Kidney (tissue), 14 donors: Measurements from ENCODE around the gene SIK3. TPM values are rescaled to one million over a fixed set of nuclear protein-coding genes. Genes with fewer than 3 reads are reported as not detected.

Experiments used
- DNase-seq, 5 donors: peaks; one replicate each; pipeline ENCODE4 v3.0.0-alpha.2; 2013 to 2020
- FAIRE-seq: peaks from 2 replicates; lab custom pipeline; 2012; peaks lifted over from hg19 to GRCh38; lab: Jason Lieb, UNC
- H3K27ac ChIP-seq, 2 donors: one replicate each; pipeline ENCODE4 v1.7.0; 2013; ENCODE audit warnings: low read depth in 2 of 2, low read length in 2 of 2, inconsistent platforms in 1 of 2
- H3K27me3 ChIP-seq: one replicate; pipeline ENCODE4 v1.7.1; 2013; ENCODE audit warnings: low read length, inconsistent platforms; ENCODE audit not compliant: control insufficient read depth, insufficient read depth
- H3K36me3 ChIP-seq, 3 donors: one replicate each; pipeline versions ENCODE4 v1.7.0 to v1.7.1; 2013; ENCODE audit warnings: low read length in 3 of 3, control low read depth in 1 of 3, inconsistent platforms in 1 of 3; ENCODE audit not compliant: insufficient read depth in 3 of 3, control insufficient read depth in 2 of 3
- H3K4me1 ChIP-seq, 3 donors: one replicate each; pipeline versions ENCODE4 v1.7.0 to v1.7.1; 2013; ENCODE audit warnings: low read length in 3 of 3, inconsistent platforms in 1 of 3, low read depth in 1 of 3; ENCODE audit not compliant: control insufficient read depth in 2 of 3, insufficient read depth in 2 of 3
- H3K4me3 ChIP-seq, 3 donors: one replicate each; pipeline versions ENCODE4 v1.7.0 to v1.8.1; 2013; ENCODE audit warnings: low read length in 3 of 3, control low read depth in 1 of 3, inconsistent platforms in 1 of 3
- H3K9ac ChIP-seq, 3 donors: one replicate each; pipeline versions ENCODE4 v1.7.0 to v1.7.1; 2013; ENCODE audit warnings: low read length in 3 of 3, control low read depth in 1 of 3, inconsistent platforms in 1 of 3
- H3K9me3 ChIP-seq, 3 donors: one replicate each; pipeline versions ENCODE4 v1.7.0 to v1.7.1; 2013; ENCODE audit warnings: low read length in 3 of 3, control low read depth in 1 of 3, inconsistent platforms in 1 of 3; ENCODE audit not compliant: control insufficient read depth in 2 of 3, insufficient read depth in 1 of 3
- intact Hi-C: fragments of 100-400 bp; cut with DNase I; formaldehyde crosslinking; loops from one replicate; pipeline ENCODE4 v1.11.1; 2022
- polyA plus RNA-seq: library from polyadenylated mRNA; stranded (reverse); fragments of 350-450 nt; fragmentation: Illumina TruSeq; extraction: RNeasy Lipid Tissue Mini Kit (QIAGEN cat#74804); gene quantifications from one replicate; pipeline ENCODE4 v1.2.3, GENCODE V29; 2014; ENCODE audit warnings: low read depth, low replicate concordance; ENCODE audit not compliant: insufficient read depth
- total RNA-seq: library from RNA; stranded (reverse); fragmentation: NEBNext Ultra II Directional; extraction: Animal tissue kit (Norgen Biotek cat#: 25700); gene quantifications from one replicate; pipeline ENCODE4 v1.2.1, GENCODE V29; 2021
- TF ChIP-seq, protein P1 (sequence below): IDR thresholded peaks from 3 replicates; pipeline ENCODE4 v1.5.1; 2012; ENCODE audit warnings: mild to moderate bottlenecking, moderate library complexity, borderline replicate concordance; ENCODE audit not compliant: insufficient read depth; ENCODE audit errors: extremely low read depth
- donor health status: control.
- donor health status: control.
- donor health status: control.
- donor health status: control.
- donor health status: control.
- donor health status: DM: yes; HTN: yes; CAD: no.
- donor health status: Normal renal cell carcinoma (clear cell type).

SIK3 gene
- total and polyA plus RNA-seq, 2 donors from 2014 or later: 12.3 to 50.7 TPM

DNA sequence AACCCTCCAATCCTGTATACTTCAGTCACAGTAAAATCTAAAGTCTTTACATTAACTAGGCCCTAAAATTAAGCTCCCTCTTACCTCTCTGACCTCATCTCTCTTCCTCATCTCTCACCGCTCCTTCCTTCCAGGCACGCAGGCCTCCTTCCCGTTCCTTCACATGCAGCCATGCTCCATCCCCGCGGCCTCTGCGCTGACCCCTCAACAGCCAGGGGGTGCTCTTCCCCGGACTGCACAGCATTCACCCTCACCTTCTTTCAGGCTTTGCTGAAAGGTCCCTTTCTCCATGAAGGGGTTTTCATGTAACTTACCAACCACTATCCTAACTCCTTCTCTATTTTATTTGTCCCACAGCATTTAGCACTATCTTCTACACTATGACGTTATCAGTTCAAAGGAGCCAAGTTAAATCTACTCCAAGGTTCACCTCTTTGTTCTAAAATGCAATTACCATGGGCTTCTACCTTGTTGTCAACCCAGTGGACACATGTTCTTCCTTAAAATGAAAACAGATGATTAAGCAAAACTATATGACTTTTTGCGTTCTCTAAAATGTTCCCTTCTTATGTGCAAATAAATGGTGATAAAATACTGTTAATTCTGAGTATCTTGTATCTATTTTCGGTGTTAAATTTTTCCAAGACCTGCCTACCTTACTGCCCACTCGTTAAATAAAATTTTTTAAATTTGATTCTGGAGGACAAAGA, 203.0 kb downstream of the SIK3 start:
- TF ChIP-seq, protein P1, sequence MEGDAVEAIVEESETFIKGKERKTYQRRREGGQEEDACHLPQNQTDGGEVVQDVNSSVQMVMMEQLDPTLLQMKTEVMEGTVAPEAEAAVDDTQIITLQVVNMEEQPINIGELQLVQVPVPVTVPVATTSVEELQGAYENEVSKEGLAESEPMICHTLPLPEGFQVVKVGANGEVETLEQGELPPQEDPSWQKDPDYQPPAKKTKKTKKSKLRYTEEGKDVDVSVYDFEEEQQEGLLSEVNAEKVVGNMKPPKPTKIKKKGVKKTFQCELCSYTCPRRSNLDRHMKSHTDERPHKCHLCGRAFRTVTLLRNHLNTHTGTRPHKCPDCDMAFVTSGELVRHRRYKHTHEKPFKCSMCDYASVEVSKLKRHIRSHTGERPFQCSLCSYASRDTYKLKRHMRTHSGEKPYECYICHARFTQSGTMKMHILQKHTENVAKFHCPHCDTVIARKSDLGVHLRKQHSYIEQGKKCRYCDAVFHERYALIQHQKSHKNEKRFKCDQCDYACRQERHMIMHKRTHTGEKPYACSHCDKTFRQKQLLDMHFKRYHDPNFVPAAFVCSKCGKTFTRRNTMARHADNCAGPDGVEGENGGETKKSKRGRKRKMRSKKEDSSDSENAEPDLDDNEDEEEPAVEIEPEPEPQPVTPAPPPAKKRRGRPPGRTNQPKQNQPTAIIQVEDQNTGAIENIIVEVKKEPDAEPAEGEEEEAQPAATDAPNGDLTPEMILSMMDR: peak; percentile 31
- no peak overlapping the region for H3K4me3 ChIP-seq
- DNase-seq (no peak), FAIRE-seq (no peak)
- H3K4me1 ChIP-seq: no peaks in the 10 kb centered on the region
- no peaks in the 10 kb centered on the region for H3K9me3 ChIP-seq
- no peaks in the 10 kb centered on the region for H3K27me3 ChIP-seq
- intact Hi-C loops: no loop called here
- no peak overlapping the region for H3K27ac ChIP-seq
- peaks cover 0 to 26% (median 18%) of the 10 kb centered on the region in 3 donors for H3K36me3 ChIP-seq
- no peak overlapping the region for H3K9ac ChIP-seq

- TF ChIP-seq, protein P1: no peak
- Histone ChIP-seq H3K9ac (no peak overlapping the region), H3K4me1 (no peaks in the 10 kb centered on the region), H3K27ac (no peak overlapping the region), H3K27me3 (no peaks in the 10 kb centered on the region), H3K9me3 (no peaks in the 10 kb centered on the region), H3K4me3 (no peak overlapping the region), H3K36me3 (peaks cover 0 to 26% (median 18%) of the 10 kb centered on the region in 3 donors)
- DNase-seq (no peak), FAIRE-seq (no peak)
- intact Hi-C loops: no loop called here
These were observed 204.3 kb downstream of the SIK3 start for GRCh38 chr11:116893906-116894305.

DNA sequence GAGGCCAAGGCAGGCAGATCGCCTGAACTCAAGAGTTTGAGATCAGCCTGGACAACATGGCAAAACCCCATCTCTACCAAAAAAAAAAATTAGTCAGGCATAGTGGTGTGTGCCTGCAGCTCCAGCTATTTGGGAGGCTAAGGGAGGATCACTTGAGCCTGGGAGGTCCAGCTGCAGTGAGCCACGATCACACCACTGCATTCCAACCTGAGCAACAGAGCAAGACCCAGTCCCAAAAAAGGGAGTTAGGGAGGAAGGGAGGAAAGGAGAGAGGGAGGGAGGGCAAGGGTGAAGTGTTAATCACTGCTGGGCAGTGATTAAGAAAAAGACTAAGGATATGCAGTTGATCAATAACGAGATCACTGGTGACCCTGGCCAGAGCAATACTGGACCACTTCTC, 204.8 kb downstream of the SIK3 start:
- TF ChIP-seq, protein P1: no peak
- no peak overlapping the region for H3K4me3 ChIP-seq
- peaks cover 0 to 26% (median 18%) of the 10 kb centered on the region in 3 donors for H3K36me3 ChIP-seq
- no peaks in the 10 kb centered on the region for H3K4me1 ChIP-seq
- DNase-seq: no peak
- no peak overlapping the region for H3K9ac ChIP-seq
- no peak overlapping the region for H3K27ac ChIP-seq
- intact Hi-C loops: no loop called here
- FAIRE-seq: no peak
- no peaks in the 10 kb centered on the region for H3K9me3 ChIP-seq
- H3K27me3 ChIP-seq: no peaks in the 10 kb centered on the region

- Histone ChIP-seq H3K9me3 (no peaks in the 10 kb centered on the region), H3K9ac (no peak overlapping the region), H3K4me3 (no peak overlapping the region), H3K27ac (no peak overlapping the region), H3K36me3 (peaks cover 0 to 26% (median 22%) of the 10 kb centered on the region in 3 donors), H3K27me3 (no peaks in the 10 kb centered on the region), H3K4me1 (no peaks in the 10 kb centered on the region)
- FAIRE-seq: no peak
- no peak for DNase-seq
- intact Hi-C loops: no loop called here
- TF ChIP-seq, protein P1: no peak
These were observed 205.9 kb downstream of the SIK3 start for GRCh38 chr11:116892374-116892773.
